A673 (cell line): ENCODE measurements around the gene MYLK2.

ENCODE experiments used
- EZH2 ChIP-seq: fragments of 200-600 bp; sonication (generic); IDR thresholded peaks from 2 replicates; pipeline ENCODE4 v1.6.1; 2017; ENCODE audit warnings: borderline replicate concordance, low read depth, mild to moderate bottlenecking, mixed read lengths, antibody characterized with exemption, low read length; ENCODE audit not compliant: poor library complexity, severe bottlenecking
- TF ChIP-seq, protein P1 (sequence below): fragments of 300-800, 200-600 bp; sonication (generic); conservative IDR thresholded peaks from 2 replicates; pipeline ENCODE4 v1.5.1; 2017; ENCODE audit warnings: low read depth, mild to moderate bottlenecking, antibody characterized with exemption, low read length, moderate library complexity, mixed read lengths

DNA sequence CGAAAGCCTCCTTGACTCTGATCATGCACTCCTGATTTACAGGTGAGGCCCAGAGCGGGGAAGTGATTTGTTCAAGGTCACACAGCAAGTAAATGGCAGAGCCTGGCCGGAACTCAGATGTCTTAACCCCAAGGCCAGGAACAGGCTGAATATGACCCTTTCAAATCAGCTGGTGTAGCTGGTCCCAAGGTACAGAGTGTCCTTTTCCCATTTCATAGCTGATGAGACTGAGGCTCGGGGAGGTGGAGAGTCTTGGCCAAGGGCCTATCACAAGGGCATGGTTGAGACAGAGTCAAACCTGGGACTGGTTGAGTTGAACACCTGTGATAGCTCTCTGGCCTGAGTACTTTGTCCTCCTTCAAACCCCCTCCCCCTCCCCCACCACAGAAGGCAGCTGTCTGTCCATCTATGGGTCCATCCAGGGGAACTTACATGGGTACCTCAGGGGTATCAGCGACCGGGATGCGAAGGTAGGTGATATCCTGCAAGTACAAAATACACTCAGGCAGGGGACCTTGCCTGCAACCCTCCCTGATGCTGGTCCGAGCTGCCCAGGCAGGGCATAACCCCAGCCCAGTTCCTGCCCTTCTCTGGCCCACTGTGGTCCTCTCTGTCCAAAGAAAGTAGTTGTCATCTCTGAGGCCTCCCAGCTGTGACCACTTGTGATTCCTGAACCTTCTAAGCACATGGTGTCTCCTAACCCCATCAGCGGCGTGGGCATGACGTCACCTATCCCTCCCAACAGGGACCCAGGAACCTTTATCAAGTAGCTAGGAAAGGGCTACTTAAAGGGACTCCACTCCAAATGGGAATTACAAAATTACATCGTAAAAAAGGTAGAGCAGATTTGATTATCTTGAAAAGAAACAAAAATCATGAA, 45.6 kb downstream of the MYLK2 start:
- TF ChIP-seq, protein P1, sequence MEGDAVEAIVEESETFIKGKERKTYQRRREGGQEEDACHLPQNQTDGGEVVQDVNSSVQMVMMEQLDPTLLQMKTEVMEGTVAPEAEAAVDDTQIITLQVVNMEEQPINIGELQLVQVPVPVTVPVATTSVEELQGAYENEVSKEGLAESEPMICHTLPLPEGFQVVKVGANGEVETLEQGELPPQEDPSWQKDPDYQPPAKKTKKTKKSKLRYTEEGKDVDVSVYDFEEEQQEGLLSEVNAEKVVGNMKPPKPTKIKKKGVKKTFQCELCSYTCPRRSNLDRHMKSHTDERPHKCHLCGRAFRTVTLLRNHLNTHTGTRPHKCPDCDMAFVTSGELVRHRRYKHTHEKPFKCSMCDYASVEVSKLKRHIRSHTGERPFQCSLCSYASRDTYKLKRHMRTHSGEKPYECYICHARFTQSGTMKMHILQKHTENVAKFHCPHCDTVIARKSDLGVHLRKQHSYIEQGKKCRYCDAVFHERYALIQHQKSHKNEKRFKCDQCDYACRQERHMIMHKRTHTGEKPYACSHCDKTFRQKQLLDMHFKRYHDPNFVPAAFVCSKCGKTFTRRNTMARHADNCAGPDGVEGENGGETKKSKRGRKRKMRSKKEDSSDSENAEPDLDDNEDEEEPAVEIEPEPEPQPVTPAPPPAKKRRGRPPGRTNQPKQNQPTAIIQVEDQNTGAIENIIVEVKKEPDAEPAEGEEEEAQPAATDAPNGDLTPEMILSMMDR = no peak
- TF ChIP-seq EZH2 = no peak
